BJ (cell line): ENCODE results near the gene SBNO1. TPM values are rescaled to one million over a fixed set of nuclear protein-coding genes. Genes with fewer than 3 reads are reported as not detected.

Experiments
- CTCF ChIA-PET: fragments of 350-600 bp; formaldehyde crosslinking; extraction: SDS; loops from one replicate; lab custom pipeline; 2021; ENCODE audit warnings: antibody characterized with exemption, inconsistent platforms; lab: Yijun Ruan, JAX
- POLR2A ChIA-PET: fragments of 300-600 bp; sonication (Branson Sonifier 250); formaldehyde crosslinking; extraction: SDS; loops from one replicate; lab custom pipeline; 2021; ENCODE audit warnings: antibody characterized with exemption; lab: Charles Lee
- DNase-seq: peaks from one replicate; pipeline ENCODE4 v3.0.0-alpha.2; 2011; ENCODE audit warnings: low read depth
- H3K27me3 ChIP-seq: 2 replicates; pipeline ENCODE4 v1.6.0; 2011; ENCODE audit warnings: low read length; ENCODE audit not compliant: control insufficient read depth, insufficient read depth
- H3K36me3 ChIP-seq: 2 replicates; pipeline ENCODE4 v1.5.1; 2011; ENCODE audit warnings: low read length; ENCODE audit not compliant: control insufficient read depth, insufficient read depth
- H3K4me3 ChIP-seq: 2 replicates; pipeline ENCODE4 v1.5.1; 2011; ENCODE audit warnings: low read depth, mild to moderate bottlenecking, control low read depth, low read length
- polyA plus RNA-seq: library from polyadenylated mRNA; depleted of rRNA; stranded (reverse); fragments of >200 nt; gene quantifications from 2 replicates; pipeline ENCODE4 v1.2.3, GENCODE V29; 2011
- TF ChIP-seq, protein P1 (sequence below): IDR thresholded peaks from 2 replicates; pipeline ENCODE4 v1.5.1; 2011; ENCODE audit warnings: low read depth, mild to moderate bottlenecking, control low read depth, inconsistent platforms, low read length, moderate library complexity; ENCODE audit not compliant: insufficient read depth

Gene SBNO1
- polyA plus RNA-seq, 1 experiment, result 4.8 TPM

GRCh38 chr12:123396954-123397353 is 32.3 kb upstream of the SBNO1 start:
- no peak overlapping the region for H3K4me3 ChIP-seq
- CTCF ChIA-PET, result interaction anchor here (0.6 to 1.5 kb wide), 6 partner anchors 13 to 537 kb away, joined by 3 to 5 read pairs (median 3); no protein-coding TSS in a partner anchor
- POLR2A ChIA-PET, result interaction anchor here (0.6 kb wide), 1 partner anchor 13 kb away, joined by 4 read pairs; the partner anchor contains the start of gene KMT5A
- no peak for DNase-seq
- TF ChIP-seq, protein P1, sequence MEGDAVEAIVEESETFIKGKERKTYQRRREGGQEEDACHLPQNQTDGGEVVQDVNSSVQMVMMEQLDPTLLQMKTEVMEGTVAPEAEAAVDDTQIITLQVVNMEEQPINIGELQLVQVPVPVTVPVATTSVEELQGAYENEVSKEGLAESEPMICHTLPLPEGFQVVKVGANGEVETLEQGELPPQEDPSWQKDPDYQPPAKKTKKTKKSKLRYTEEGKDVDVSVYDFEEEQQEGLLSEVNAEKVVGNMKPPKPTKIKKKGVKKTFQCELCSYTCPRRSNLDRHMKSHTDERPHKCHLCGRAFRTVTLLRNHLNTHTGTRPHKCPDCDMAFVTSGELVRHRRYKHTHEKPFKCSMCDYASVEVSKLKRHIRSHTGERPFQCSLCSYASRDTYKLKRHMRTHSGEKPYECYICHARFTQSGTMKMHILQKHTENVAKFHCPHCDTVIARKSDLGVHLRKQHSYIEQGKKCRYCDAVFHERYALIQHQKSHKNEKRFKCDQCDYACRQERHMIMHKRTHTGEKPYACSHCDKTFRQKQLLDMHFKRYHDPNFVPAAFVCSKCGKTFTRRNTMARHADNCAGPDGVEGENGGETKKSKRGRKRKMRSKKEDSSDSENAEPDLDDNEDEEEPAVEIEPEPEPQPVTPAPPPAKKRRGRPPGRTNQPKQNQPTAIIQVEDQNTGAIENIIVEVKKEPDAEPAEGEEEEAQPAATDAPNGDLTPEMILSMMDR, result no peak
- H3K36me3 ChIP-seq, result peaks cover 30% of the 10 kb centered on the region
- no peaks in the 10 kb centered on the region for H3K27me3 ChIP-seq

DNA sequence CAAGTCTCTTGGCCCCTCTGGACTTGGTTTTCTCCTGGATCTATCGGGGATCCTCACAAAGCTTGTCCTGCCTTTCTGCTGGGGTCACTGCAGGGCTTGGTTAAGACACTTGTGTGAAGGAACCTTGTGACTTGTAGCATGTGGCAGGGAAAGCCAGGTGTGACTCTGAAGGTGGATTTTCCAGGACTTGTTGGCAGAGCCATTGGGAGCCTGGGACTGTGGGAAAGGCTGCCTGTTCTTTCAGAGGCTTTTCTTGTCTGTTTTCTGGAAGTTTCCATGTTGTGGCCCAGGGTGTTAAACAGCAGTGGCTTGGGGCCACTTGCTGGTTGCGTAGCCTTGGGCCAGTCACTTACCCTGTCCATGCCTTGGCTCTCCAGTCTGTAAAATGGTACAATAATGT is 31.9 kb upstream of the SBNO1 start:
- H3K27me3 ChIP-seq, result no peaks in the 10 kb centered on the region
- TF ChIP-seq, protein P1, result no peak
- ChIA-PET POLR2A (no interaction called here), CTCF (interaction anchor here (1.3 to 1.5 kb wide), 2 partner anchors 31 to 185 kb away, joined by 3 to 4 read pairs; no protein-coding TSS in a partner anchor)
- no peak overlapping the region for H3K4me3 ChIP-seq
- no peak for DNase-seq
- H3K36me3 ChIP-seq, result peaks cover 33% of the 10 kb centered on the region

GRCh38 chr12:123395236-123395635 is 30.6 kb upstream of the SBNO1 start:
- Histone ChIP-seq H3K4me3 (no peak overlapping the region), H3K27me3 (no peaks in the 10 kb centered on the region), H3K36me3 (peaks cover 39% of the 10 kb centered on the region)
- POLR2A ChIA-PET, result no interaction called here
- CTCF ChIA-PET, result no interaction called here
- DNase-seq, result no peak
- TF ChIP-seq, protein P1, result no peak

DNA sequence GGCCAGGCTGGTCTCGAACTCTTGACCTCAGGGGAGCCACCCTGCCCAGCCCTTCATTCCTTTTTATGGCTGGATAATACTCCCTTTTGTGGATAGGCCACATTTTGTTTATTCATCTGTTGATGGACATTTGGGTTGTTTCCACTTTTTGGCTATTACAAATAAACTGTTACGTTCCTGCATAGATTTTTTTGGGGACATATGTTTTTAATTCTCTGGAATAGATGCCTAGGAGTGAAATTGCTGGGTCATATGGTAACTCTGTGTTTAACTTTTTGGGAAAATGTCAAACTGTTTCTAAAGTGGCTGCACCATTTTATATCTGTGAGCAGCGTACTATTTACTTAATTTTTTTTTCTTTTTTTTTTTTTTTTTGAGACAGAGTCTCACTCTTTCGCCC is 29.1 kb upstream of the SBNO1 start:
- H3K4me3 ChIP-seq, result no peak overlapping the region
- DNase-seq, result no peak
- TF ChIP-seq, protein P1, result no peak
- ChIA-PET POLR2A (no interaction called here), CTCF (no interaction called here)
- H3K27me3 ChIP-seq, result no peaks in the 10 kb centered on the region
- H3K36me3 ChIP-seq, result peaks cover 34% of the 10 kb centered on the region

GRCh38 chr12:123391546-123392343 is 27.1 kb upstream of the SBNO1 start:
- POLR2A ChIA-PET, result no interaction called here
- TF ChIP-seq, protein P1, result no peak
- Histone ChIP-seq H3K4me3 (no peak overlapping the region), H3K36me3 (peaks cover 29% of the 10 kb centered on the region), H3K27me3 (no peaks in the 10 kb centered on the region)
- CTCF ChIA-PET, result no interaction called here
- DNase-seq, result no peak
